HepG2 (cell line): ENCODE results near the gene ZBTB17. TPM values are rescaled to one million over a fixed set of nuclear protein-coding genes. Genes with fewer than 3 reads are reported as not detected.

Experiments
- ASH2L ChIP-seq: fragments of 300-600, 200-600 bp; sonication (generic); IDR thresholded peaks from 2 replicates; pipeline ENCODE4 v1.7.0; 2017; ENCODE audit warnings: low read depth, mild to moderate bottlenecking, moderate library complexity, mixed read lengths, low read length; ENCODE audit not compliant: insufficient read length
- ATF2 ChIP-seq: sonication (generic); formaldehyde crosslinking; IDR thresholded peaks from 2 replicates; pipeline ENCODE4 v1.4.0; 2020; ENCODE audit warnings: missing genetic modification reagents
- CEBPZ ChIP-seq: IDR thresholded peaks from 2 replicates; pipeline ENCODE4 v1.6.1; 2012; ENCODE audit warnings: low read length, improper control_type of control experiment
- GATAD2A ChIP-seq: IDR thresholded peaks from 2 replicates; pipeline ENCODE4 v1.6.1; 2016
- IKZF5 ChIP-seq: IDR thresholded peaks from 2 replicates; pipeline ENCODE4 v1.6.1; 2018; ENCODE audit warnings: missing genetic modification reagents, mild to moderate bottlenecking, missing compliant biosample characterization
- IRF2 ChIP-seq: IDR thresholded peaks from 2 replicates; pipeline ENCODE4 v1.6.1; 2018; ENCODE audit warnings: missing genetic modification reagents, missing compliant biosample characterization
- KLF6 ChIP-seq: IDR thresholded peaks from 2 replicates; pipeline ENCODE4 v1.8.0; 2016; ENCODE audit warnings: missing biosample characterization, missing genetic modification reagents
- PPARG ChIP-seq: conservative IDR thresholded peaks from 2 replicates; pipeline ENCODE4 v1.6.1; 2016; ENCODE audit warnings: missing biosample characterization, missing genetic modification reagents
- ZBTB44 ChIP-seq: sonication (generic); formaldehyde crosslinking; IDR thresholded peaks from 2 replicates; pipeline ENCODE4 v1.4.0; 2020; ENCODE audit warnings: missing genetic modification reagents
- ZNF143 ChIP-seq: sonication (generic); formaldehyde crosslinking; IDR thresholded peaks from 2 replicates; pipeline ENCODE4 v1.4.0; 2020; ENCODE audit warnings: missing genetic modification reagents
- ZNF276 ChIP-seq: sonication (generic); formaldehyde crosslinking; IDR thresholded peaks from 2 replicates; pipeline ENCODE4 v1.4.0; 2020; ENCODE audit warnings: mild to moderate bottlenecking, low read depth, missing genetic modification reagents
- ZNF414 ChIP-seq: sonication (generic); formaldehyde crosslinking; IDR thresholded peaks from 2 replicates; pipeline ENCODE4 v1.5.0; 2020; ENCODE audit warnings: missing genetic modification reagents
- ZNF546 ChIP-seq: sonication (generic); formaldehyde crosslinking; conservative IDR thresholded peaks from 2 replicates; pipeline ENCODE4 v1.8.1; 2023; ENCODE audit warnings: mild to moderate bottlenecking, missing genetic modification reagents
- ZNF597 ChIP-seq: sonication (generic); formaldehyde crosslinking; IDR thresholded peaks from 2 replicates; pipeline ENCODE4 v1.5.0; 2020; ENCODE audit warnings: missing genetic modification reagents
- ZNF614 ChIP-seq: IDR thresholded peaks from 2 replicates; pipeline ENCODE4 v1.6.1; 2018; ENCODE audit warnings: missing biosample characterization, missing genetic modification reagents, inconsistent platforms, borderline replicate concordance
- ZNF615 ChIP-seq: sonication (generic); formaldehyde crosslinking; IDR thresholded peaks from 2 replicates; pipeline ENCODE4 v1.5.0; 2020; ENCODE audit warnings: mild to moderate bottlenecking, missing genetic modification reagents, borderline replicate concordance
- polyA plus RNA-seq, 8 experiments: library from polyadenylated mRNA; depleted of rRNA in 3 of 8; stranded (reverse) in 7 of 8; unstranded in 1 of 8; fragments of >200 nt; fragmentation: Illumina TruSeq in 4 of 8; extraction: Trizol in 4 of 8; gene quantifications; 2 replicates each; pipeline versions ENCODE4 v1.2.1 to v1.2.3, GENCODE V29; 2011 to 2016; ENCODE audit warnings: low read depth in 4 of 8, missing spikeins in 1 of 8, mixed read lengths in 1 of 8; ENCODE audit not compliant: insufficient read depth in 1 of 8
- total RNA-seq, 5 experiments: library from RNA; depleted of rRNA; stranded (reverse); fragments of >200 nt; fragmentation: Illumina TruSeq; extraction: Trizol; gene quantifications; 2 replicates each; pipeline ENCODE4 v1.2.3, GENCODE V29; 2016; ENCODE audit warnings: low read depth in 1 of 5

The ZBTB17 gene
- total and polyA plus RNA-seq, 2 of the 13 experiments (the other 11 are each of a cell fraction or from before 2014, with no cell fraction given), result 16.7 to 17.0 TPM

- TF ChIP-seq ATF2 (CRISPR knock-in tag), result peak; percentile 59; the same call in 1 of the 2 replicates
- no peak for TF ChIP-seq KLF6 (CRISPR knock-in tag)
- peak; percentile 63; the same call in 1 of the 2 replicates for TF ChIP-seq IRF2 (CRISPR knock-in tag)
- TF ChIP-seq ZNF546 (CRISPR knock-in tag), result no peak
- no peak for TF ChIP-seq CEBPZ
- no peak for TF ChIP-seq ZNF597
- TF ChIP-seq ZNF414 (CRISPR knock-in tag), result no peak
- no peak for TF ChIP-seq GATAD2A (CRISPR knock-in tag)
- peak; percentile 58; the same call in 1 of the 2 replicates for TF ChIP-seq ZBTB44
- no peak; the same call in 1 of the 2 replicates for TF ChIP-seq IKZF5
- peak; percentile 49; the same call in 1 of the 2 replicates for TF ChIP-seq ZNF614 (CRISPR knock-in tag)
- TF ChIP-seq ASH2L, result peak; percentile 97
- TF ChIP-seq PPARG (CRISPR knock-in tag), result no peak
- TF ChIP-seq ZNF276, result no peak
- peak; percentile 73; the same call in 1 of the 2 replicates for TF ChIP-seq ZNF143 (CRISPR knock-in tag)
- TF ChIP-seq ZNF615 (CRISPR knock-in tag), result no peak
Observed at GRCh38 chr1:15975805-15976680, at the start of gene ZBTB17 (continued).
